ENCODE data around the gene ASCL5. TPM values are rescaled to one million over a fixed set of nuclear protein-coding genes. Genes with fewer than 3 reads are reported as not detected.

The ASCL5 gene
- total RNA-seq, 2 donors from 2014 or later, result not detected

GRCh38 chr1:201144701-201145100, 17.7 kb upstream of the ASCL5 start:
- no peak overlapping the region for H3K4me3 ChIP-seq
- no peak overlapping the region for H3K27ac ChIP-seq
- H3K4me1 ChIP-seq (ENCODE audit: control insufficient read depth in 1 of 2, low read depth in 2 of 2), result no peaks in the 10 kb centered on the region
- no peak for ATAC-seq (ENCODE audit: insufficient number of reproducible peaks, low FRiP score, low read depth)
- no peak for TF ChIP-seq CTCF (IDR thresholded peaks at IDR 0.05)
- DNase-seq (ENCODE audit: low spot score), result no peak
- no peaks in the 10 kb centered on the region for H3K9me3 ChIP-seq
- peaks cover 29% of the 10 kb centered on the region for H3K36me3 ChIP-seq
- no peaks in the 10 kb centered on the region for H3K27me3 ChIP-seq (replicated peaks; ENCODE audit: insufficient read depth)

- no peaks in the 10 kb centered on the region for H3K4me1 ChIP-seq (ENCODE audit: control insufficient read depth in 1 of 2, low read depth in 2 of 2)
- no peaks in the 10 kb centered on the region for H3K9me3 ChIP-seq
- no peak overlapping the region for H3K27ac ChIP-seq
- TF ChIP-seq CTCF (IDR thresholded peaks at IDR 0.05), result no peak
- ATAC-seq (ENCODE audit: insufficient number of reproducible peaks, low FRiP score, low read depth), result no peak
- peaks cover 30% of the 10 kb centered on the region for H3K36me3 ChIP-seq
- no peak for DNase-seq (ENCODE audit: low spot score)
- H3K27me3 ChIP-seq (replicated peaks; ENCODE audit: insufficient read depth), result no peaks in the 10 kb centered on the region
- no peak overlapping the region for H3K4me3 ChIP-seq
Measured at GRCh38 chr1:201143726-201144635, 17.0 kb upstream of the ASCL5 start.

- no peak for DNase-seq (ENCODE audit: low spot score)
Measured at GRCh38 chr1:201142849-201143725, 16.1 kb upstream of the ASCL5 start.

GRCh38 chr1:201142011-201142848, 15.2 kb upstream of the ASCL5 start:
- no peak for ATAC-seq (ENCODE audit: insufficient number of reproducible peaks, low FRiP score, low read depth)
- no peak for DNase-seq (ENCODE audit: low spot score)
- no peaks in the 10 kb centered on the region for H3K27me3 ChIP-seq (replicated peaks; ENCODE audit: insufficient read depth)
- H3K27ac ChIP-seq, result no peak overlapping the region
- peaks cover 3 to 12% of the 10 kb centered on the region in 2 donors for H3K4me1 ChIP-seq (ENCODE audit: control insufficient read depth in 1 of 2, low read depth in 2 of 2)
- no peak for TF ChIP-seq CTCF (IDR thresholded peaks at IDR 0.05)
- peaks cover 27% of the 10 kb centered on the region for H3K36me3 ChIP-seq
- no peak overlapping the region for H3K4me3 ChIP-seq
- no peaks in the 10 kb centered on the region for H3K9me3 ChIP-seq

More at GRCh38 chr1:201142849-201143725, 16.1 kb upstream of the ASCL5 start:
- Histone ChIP-seq H3K27me3 (replicated peaks; ENCODE audit: insufficient read depth) (no peaks in the 10 kb centered on the region), H3K9me3 (no peaks in the 10 kb centered on the region), H3K27ac (no peak overlapping the region), H3K4me1 (ENCODE audit: control insufficient read depth in 1 of 2, low read depth in 2 of 2) (peaks cover 0 to 5% of the 10 kb centered on the region in 2 donors), H3K4me3 (no peak overlapping the region), H3K36me3 (peaks cover 27% of the 10 kb centered on the region)
- no peak for TF ChIP-seq CTCF (IDR thresholded peaks at IDR 0.05)
- ATAC-seq (ENCODE audit: insufficient number of reproducible peaks, low FRiP score, low read depth), result no peak

All from thoracic aorta (tissue), 2 donors.